Fibroblast of the conjunctiva (primary cell): ENCODE results near the gene RAPGEF5.

Source experiments
- DNase-seq: peaks from one replicate; pipeline ENCODE4 v3.0.0-alpha.2; 2010; ENCODE audit warnings: low read depth

Gene RAPGEF5

DNA sequence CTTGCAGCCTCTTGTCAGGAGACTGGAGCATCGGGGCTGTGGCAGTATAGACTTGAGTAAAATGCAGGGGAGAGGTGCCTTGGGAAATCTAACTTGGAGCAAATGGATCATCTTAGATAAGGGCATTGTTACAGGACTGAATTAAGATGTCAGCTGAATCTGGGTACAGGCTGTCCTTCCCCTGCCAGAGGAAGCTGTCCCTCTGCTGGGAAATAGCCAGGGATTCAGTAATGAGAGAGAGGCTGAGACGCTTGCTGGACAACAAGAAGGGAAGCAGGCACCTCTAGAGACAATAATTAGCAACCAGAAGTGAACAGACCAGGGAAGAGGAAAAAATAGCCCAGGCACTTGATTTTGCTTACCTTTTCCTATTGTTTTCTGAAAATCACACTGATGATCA is 20.7 kb upstream of the RAPGEF5 start:
- no peak for DNase-seq

DNA sequence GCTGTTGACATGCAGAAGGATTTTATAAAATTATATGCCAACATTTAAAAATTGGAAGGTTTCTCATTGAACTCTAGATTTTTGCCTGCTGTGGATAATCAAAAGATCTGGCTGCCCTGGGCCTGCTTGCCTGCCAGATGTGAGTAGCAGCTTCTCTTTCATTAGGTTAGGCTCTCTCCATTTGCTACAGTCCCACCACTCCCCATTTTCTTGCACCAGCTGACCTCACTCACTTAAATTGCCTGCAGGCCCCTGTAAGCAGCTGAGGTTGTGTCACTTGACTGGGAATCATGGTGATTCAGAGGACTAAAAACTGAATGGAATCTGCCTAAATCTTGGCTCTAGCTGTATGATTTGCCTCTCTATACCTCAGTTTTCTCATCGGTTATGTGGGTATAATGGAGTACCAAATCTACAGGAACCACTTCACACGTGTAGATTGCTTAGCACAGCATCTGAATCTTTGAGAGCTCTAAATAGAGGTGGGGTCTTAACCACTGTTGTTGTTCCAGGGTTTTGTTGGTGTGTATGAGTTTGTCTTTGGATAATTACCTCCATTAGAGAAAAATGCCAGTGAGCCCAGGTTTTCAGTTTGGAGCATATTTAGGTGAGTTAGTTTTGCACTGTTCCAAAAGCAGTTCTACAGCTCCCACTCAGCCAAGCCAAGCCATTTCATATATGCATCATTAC is 18.6 kb upstream of the RAPGEF5 start:
- DNase-seq: no peak

DNA sequence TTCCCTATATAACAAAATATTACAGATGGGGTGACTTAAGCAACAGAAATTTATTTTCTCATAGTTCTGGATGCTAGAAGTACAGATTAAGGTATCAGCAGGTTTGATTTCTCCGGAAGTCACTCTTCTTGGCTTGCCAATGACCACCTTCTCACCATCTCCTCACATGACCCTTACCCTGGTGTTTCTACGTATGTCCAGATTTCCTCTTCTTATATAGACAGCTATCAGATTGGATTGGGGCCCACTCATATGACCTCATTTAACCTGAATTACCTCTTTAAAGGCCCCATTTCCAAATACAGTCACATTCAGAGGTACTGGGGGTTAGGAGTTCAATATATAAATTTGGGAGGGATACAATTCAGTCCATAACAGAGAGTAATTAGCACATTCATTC is 17.0 kb upstream of the RAPGEF5 start:
- DNase-seq: no peak

DNA sequence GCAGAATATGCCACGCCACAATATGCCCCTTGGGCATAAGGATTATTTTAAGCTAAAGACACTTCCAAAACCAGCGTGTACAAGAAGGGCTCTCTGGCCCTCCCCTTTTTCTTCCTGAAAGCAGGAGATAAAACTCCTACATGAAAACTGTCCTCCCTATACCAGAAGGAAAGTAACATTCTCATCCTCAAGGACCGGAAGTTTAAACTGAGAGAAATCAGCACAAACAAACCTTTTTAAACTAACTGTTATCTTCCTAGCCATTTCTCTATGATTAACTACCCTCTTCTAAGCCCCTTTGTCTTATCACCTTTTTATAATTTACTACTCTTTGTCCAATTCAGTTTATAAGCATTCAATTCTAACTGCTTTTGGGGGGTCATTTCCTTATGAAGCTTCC is 16.4 kb upstream of the RAPGEF5 start:
- no peak for DNase-seq

DNA sequence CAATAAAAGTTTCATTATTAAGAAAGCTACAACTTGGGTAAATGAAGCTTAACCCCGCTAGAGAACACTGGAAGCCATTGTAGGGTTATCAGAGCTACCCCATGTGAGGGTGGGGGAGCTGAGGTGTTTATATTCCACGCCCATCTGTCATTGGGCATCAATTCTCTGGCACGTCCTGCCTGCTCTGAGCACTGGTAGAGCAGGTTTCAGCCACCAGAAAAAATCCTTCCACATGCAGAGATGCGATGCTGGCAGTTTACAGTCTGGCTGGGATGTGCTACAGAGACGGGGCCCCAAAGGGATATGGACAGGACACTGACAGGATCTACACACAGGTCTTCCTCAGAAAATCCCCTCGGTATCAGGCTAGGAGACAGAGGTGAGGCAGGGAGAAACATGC is 15.9 kb upstream of the RAPGEF5 start:
- no peak for DNase-seq

DNA sequence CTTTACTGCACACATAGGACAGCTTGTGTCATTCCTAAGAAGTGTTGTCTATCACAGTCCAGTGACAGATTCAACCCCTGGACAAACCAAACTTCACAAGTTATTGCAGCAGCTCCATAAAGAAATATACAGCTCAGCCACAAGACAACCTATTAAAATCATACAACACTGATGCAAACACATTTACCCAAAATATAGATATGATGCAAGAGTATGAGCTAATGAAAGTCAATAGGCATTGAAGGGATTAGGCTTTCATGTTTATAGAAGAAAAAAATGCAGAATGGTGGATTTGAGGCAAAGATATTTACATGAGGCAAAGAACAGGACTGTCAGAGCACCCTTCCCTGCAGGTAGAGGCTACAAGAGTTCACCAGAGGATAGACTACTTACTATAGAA is 14.9 kb upstream of the RAPGEF5 start:
- no peak for DNase-seq

DNA sequence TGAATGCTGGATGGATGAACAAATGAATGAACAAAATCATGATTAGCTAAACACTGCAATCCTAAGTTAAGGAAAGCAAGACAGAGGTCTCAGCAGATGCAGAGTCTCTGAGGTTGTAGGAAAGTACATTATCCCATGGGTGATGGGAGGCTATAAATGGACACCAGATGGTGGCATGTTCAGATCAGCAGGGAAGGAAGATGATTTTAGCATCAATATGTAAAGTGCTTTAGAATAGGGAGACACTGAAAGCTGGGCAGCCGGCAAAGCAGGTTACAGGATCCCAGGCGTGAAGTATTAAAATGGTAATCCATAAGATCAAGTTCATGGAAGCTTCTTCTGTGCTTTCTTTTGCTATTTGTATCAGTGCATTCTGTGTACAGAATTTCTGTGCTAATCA is 7.9 kb upstream of the RAPGEF5 start:
- DNase-seq: no peak

DNA sequence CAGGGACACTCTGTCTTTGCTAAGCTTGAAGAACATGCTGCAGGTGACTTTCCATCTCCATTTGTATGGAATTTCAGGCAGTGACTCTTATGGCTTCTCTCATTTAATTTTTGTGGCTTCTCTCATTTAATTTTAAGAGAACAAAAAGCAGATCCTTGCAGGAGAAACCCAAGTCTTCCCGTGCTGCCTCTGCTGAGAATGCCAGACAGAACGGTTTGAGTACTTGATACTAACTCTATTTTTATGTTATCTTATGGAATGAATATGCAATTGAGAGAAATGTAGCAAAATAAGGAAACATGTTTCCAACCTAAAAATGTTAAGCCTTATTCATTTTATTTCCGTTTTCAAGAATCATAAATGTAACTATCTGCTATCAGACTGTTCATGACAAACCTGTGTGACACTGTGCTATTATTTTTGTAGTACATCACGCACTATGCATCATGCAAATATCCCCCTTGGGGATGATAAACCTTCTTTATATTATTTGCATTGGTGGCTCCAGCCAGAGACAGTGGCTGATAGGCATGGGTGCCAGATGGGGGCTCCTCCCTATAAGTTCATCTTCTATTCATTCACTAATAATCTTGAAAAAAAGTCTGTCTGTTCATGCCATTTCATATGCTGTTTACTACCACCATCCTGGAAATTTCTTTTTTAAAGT is 6.9 kb upstream of the RAPGEF5 start:
- DNase-seq: no peak

DNA sequence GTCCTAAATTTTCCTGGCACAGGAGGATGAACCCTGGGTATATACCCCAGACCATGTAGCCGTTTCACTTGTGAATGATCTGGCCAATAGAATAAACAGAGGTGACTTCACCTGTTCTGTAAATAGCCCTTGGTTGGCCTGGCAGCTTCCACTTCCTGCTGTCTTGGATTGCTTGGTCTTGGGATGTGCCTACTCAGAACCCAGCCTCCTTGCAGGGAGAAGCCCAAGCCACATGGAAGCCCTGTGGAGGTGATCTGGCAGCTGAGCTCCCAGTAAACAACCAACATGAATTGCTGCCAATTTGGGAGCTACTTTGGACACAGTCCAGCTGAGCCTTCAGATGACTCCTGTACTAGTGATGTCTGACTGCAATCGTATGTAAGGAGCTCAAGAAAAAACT is 4.8 kb upstream of the RAPGEF5 start:
- no peak for DNase-seq

DNA sequence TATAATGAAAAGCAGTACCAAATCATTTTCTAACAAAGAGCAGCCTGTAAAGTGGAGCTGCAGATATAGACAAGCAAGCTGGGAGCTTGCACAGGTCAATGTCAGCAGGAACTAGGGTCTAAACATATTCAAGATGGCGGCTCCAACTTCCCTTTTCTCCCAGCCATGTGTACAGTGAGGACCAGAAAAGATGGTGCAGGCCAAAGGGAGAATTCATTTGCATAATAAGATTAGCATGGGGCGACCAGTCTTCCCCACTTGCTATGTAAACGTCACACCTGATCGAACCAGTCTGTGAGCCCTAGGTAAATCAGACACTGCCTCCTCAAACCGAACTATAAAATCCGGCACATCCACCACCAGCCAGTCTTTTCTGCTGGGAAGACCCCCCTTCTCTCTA is 4.4 kb upstream of the RAPGEF5 start:
- no peak for DNase-seq

DNA sequence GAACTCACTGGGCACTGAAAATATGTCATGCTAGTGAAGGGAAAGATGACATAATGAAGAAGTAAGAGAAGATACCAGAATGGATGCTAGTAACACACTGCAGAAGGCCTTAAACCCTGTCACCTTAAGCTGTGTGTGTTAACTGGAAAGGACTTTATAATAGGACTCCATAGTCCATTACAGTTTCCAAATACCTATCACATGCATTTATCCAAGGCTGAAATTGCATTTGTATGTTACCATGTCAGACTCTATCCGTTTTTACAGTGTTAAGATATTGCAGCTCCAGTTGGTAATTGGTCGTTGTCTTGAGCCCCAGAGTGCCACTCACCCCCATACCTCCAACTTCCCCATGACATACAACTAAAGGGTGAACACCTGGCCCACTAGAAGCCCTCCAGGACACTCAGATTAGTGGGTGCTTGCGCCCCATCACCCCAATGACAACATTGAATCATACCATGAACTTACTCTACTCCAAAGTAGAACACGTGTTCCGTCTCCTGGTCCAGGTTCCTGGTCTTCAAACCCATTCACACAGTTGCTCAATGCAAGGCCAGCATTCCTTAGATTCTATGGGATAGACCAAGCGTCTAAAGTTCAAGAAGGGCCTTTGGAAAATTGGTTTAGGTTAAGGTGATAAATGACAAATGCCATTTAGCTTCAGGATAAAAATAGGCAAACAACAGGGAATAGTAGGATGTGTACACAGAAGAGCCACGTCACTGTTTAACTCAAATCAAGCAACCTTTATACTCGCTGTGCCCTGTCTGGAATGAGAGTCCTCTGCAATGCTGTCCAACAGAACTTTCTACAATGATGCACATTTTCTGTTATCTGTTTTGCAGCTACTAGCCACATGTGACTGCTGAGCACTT is 2.1 kb upstream of the RAPGEF5 start:
- DNase-seq: no peak

DNA sequence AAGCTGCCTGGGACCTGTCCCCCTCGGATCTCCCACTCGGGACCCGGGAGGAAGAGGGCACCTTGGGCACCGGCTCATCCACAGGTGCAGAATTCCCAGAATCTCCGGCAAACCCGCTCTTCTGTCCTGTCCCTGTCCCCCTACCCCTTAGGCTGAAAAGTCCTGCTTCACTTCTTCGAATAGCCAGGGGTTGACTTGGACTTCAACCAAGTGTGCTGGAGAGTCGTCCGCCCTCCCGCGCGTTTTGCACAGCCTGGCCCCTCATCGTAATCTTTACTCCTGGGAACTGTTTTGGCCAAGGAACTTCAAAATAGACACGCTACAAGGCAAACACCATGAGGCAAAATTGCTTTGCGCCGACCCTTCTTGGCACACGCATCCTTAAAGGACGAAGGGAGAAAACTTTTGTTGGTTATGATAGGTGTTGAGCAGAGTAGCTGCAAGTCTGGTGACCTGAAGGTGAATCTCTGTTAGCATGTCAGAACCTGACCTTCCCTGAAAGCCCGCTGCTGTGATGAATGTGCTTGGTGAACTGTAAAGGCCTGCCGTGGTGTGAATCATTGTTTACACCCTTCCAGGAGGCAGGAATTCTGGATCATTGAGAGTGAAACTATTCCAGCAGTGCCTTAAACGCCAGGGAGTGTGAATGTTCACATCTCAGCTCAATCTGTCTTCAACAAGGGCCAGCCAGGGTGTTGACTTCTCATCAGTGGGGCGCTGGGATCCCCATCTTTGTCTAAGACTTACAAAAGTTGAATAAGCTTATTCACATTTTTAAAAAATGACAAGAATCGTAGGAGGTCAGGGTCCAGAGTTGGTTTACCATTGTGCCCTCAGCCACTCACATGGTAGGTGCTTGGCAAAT is 589 bp upstream of the RAPGEF5 start:
- DNase-seq: no peak

DNA sequence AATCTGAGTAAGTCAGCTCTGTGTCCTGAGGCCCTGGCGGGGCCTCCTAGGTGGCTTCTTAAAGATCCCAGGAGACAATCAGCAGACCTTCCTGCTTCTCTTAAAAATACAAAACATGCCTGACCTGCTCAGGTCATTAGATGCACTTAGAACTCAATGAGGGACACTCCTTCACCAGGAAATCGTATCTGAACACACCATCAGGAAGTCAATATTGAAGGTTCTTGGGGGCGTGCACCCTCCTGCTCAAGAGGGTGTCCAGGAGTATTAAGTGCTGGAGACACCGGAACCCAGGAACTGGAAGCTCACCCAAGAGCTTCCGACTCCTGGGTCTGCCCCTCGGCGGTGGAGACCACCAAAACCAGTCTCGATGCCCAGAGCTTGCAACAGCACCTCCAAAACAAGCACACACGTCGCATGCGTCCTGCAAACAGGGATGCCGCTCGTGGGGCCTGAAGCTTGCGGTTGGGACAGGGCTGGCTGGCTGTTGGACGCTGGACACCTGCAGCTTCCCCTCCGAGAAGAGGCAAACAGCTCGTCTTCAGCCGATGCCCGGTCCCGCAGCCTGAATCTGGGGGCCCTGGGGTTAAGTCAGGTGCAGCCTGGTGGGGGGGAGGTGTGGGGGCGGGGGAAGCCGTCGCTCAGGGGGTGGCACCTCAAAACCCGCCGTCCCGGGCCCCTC is 803 bp downstream of the RAPGEF5 start:
- DNase-seq: no peak

DNA sequence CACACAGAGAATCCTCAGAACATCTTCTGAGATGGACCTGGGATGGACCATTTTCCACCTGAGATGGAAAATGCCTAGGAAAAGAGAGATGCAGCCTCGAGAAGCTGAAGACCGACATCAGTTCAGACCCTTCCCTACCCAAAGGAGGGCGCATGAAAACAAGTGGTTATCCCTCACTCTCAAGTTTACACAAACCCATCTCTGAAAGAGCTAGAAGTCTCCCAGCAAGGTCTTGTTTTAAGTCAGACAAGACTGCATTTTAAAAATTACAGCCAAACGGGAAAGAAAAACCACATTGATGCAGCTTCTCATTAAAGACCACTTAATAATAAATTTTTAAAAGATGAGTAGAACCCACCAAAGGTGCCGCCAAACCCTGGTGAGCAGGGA is 1.3 kb downstream of the RAPGEF5 start:
- DNase-seq: no peak

DNA sequence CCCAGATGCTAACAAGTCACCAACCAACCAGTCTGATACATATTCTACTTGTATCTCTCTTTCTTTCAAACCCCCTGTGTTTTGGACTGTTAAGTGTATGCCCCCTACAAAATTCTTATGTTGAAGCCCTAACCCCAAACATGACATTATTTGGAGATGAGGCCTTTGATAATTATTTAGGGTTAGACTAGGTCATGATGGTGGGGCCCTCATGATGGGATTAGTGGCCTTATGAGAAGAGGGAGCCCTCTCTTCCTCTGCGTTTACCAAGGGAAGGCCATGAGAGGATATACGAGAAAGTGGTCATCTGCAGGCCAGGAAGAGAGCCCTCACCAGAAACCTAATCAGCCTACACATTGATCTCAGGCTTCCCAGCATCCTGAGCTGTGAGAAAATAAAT is 2.5 kb downstream of the RAPGEF5 start:
- DNase-seq: no peak

DNA sequence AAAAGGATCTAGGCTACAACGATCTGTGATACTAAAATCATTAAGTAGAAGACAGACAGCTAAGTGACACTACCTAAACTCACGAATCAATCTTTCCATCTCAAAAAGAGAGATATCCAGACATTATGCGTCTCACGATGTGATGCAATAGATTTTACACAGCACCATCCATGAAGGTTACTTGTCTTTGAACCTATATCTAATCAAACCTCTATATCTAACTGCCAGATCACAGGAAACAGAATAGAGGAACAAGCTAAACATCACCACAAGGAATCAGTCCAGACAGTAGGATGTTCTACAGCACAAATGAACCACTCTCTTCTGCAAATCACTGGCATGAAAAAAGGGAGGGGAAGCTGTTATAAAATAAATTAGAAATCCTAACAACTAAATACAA is 4.1 kb downstream of the RAPGEF5 start:
- DNase-seq: no peak

DNA sequence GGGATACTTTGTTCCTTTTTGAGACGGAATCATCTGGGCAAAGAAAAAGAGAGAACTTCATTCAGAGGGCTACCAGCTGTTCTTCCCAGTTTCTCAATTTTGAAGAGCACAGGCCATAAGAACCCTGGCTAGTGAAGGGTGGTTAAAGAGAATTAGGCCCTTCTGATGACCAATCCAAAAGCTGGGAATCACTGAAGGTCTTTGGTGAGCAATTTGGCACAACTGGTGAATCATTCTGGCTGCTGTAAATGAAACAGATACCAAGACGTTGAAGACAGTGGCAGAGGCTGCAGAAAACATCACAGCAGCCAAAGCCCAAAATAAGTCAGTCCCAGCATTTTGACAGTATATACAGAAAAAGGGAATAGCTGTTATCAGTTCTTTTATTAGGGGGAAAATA is 5.1 kb downstream of the RAPGEF5 start:
- DNase-seq: no peak

DNA sequence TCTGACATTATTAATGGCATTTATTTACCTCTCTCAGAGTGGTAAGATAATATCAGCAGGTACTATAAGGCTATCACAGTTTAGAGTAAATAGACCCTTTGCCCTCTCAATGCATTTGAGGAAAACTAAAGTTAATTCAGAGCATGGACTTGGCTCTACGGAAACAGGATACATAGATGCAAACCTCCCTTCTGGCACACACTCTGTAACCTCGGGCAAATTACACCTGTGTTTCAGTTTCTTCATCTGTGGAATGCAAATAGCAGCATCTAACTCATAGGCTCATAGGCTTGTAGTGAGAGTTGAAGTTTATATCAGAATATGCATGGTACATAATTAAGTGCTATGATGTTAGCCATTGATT is 5.6 kb downstream of the RAPGEF5 start:
- DNase-seq: no peak

DNA sequence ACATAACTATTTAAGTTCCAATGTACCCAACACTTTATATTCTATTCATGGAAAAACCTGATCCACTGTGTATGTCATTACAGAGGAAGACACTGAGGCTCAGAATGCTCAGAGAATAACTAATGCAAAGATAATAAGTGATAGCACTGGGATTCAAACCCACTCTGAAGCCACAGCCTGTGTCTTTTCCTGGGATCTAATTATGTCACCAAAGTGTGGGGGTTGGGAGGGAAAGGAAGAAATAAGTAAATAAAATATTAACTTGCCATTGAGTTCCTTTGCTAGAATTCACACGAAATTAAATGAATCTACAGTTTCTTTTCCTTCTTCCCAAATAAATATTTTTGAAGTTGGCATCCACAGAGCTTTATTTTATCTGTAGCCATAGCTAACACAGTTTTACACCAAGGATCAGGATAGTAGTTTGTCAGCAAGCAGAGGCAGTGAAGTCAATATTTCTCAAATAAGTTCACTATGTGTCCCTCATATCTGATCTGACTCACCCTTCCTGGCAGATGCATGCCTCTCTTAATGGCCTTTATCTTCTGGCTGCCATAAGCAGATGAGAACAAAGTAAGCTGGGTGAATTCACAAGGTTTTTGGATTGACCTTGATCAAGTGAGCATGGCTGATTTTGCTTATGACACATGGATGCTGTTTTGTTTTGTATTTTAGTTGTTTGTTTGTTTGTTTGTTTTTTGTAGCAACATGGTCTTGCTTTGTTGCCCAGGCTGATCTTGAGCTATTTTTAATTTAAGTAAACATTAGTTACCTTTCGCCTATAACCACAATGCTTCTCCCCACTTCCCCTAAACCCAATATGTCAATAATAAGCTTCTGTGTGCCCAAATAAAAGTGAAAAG is 6.3 kb downstream of the RAPGEF5 start:
- DNase-seq: no peak

DNA sequence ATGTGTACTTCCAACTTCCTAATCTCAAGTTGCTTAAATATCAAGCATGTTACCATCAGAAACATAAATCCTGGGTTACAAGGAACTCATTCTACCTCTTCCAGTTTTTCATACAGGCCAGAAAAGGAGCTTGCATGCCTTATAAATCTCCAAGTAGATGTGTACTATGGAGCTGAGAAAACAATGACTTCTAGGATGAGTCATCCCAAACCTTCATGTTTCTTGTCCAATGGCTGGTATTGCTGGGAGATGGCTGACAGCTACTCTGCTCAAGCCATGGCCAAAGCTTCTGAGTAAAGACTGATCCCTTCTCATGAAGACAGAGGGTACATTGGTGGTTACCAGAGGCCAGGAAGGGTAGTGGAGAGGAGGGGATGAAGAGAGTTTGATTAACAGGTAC is 8.6 kb downstream of the RAPGEF5 start:
- DNase-seq: no peak
